Keratinocyte (primary cell): ENCODE results near the gene AGTRAP. TPM values are rescaled to one million over a fixed set of nuclear protein-coding genes. Genes with fewer than 3 reads are reported as not detected.

Experiments used
- DNase-seq: peaks from one replicate; pipeline ENCODE4 v3.0.0-alpha.2; 2011; ENCODE audit warnings: low read depth, missing footprints, low spot score
- FAIRE-seq: peaks from 2 replicates; lab custom pipeline; 2011; peaks lifted over from hg19 to GRCh38; lab: Jason Lieb, UNC
- H2AFZ ChIP-seq: 2 replicates; pipeline ENCODE4 v1.6.0; 2012; ENCODE audit warnings: low read length, control low read depth, inconsistent platforms; ENCODE audit not compliant: control insufficient read depth
- H3K27ac ChIP-seq: 2 replicates; pipeline ENCODE4 v1.5.1; 2011; ENCODE audit warnings: low read length; ENCODE audit not compliant: control insufficient read depth, insufficient read depth
- H3K27me3 ChIP-seq: 3 replicates; pipeline ENCODE4 v1.6.0; 2011; ENCODE audit warnings: low read length; ENCODE audit not compliant: control insufficient read depth, insufficient read depth; ENCODE audit errors: extremely low read depth
- H3K36me3 ChIP-seq, 2 experiments: 2 replicates in 1 of 2; 3 replicates in 1 of 2; pipeline ENCODE4 v1.5.1; 2011; ENCODE audit warnings: low read length in 2 of 2, mild to moderate bottlenecking in 1 of 2; ENCODE audit not compliant: control insufficient read depth in 2 of 2, insufficient read depth in 2 of 2; ENCODE audit errors: extremely low read depth in 1 of 2
- H3K4me1 ChIP-seq: 3 replicates; pipeline ENCODE4 v1.5.1; 2011; ENCODE audit warnings: low read length; ENCODE audit not compliant: control insufficient read depth, insufficient read depth; ENCODE audit errors: extremely low read depth
- H3K4me2 ChIP-seq: 3 replicates; pipeline ENCODE4 v1.6.0; 2011; ENCODE audit warnings: low read depth, low read length; ENCODE audit not compliant: control insufficient read depth, insufficient read depth; ENCODE audit errors: extremely low read depth
- H3K4me3 ChIP-seq, 3 experiments: fragments of 200-600 bp in 1 of 3; sonication (generic) in 1 of 3; 2 replicates in 2 of 3; 3 replicates in 1 of 3; pipeline ENCODE4 v1.5.1; 2011 to 2016; ENCODE audit warnings: low read length in 3 of 3, mild to moderate bottlenecking in 3 of 3, control low read depth in 2 of 3, inconsistent platforms in 1 of 3, low read depth in 1 of 3, mixed read lengths in 1 of 3, mixed run types in 1 of 3, moderate library complexity in 1 of 3; ENCODE audit not compliant: control insufficient read depth in 2 of 3, insufficient read depth in 2 of 3; ENCODE audit errors: extremely low read depth in 1 of 3
- H3K79me2 ChIP-seq: 2 replicates; pipeline ENCODE4 v1.6.0; 2012; ENCODE audit warnings: low read length; ENCODE audit not compliant: control insufficient read depth, insufficient read depth
- H3K9ac ChIP-seq: 3 replicates; pipeline ENCODE4 v1.6.0; 2011; ENCODE audit warnings: low read length; ENCODE audit not compliant: control insufficient read depth, insufficient read depth; ENCODE audit errors: extremely low read depth
- H3K9me1 ChIP-seq: 3 replicates; pipeline ENCODE4 v1.6.0; 2011; ENCODE audit warnings: low read length; ENCODE audit not compliant: control insufficient read depth, insufficient read depth; ENCODE audit errors: extremely low read depth
- H3K9me3 ChIP-seq: 2 replicates; pipeline ENCODE4 v1.5.1; 2012; ENCODE audit warnings: low read depth, low read length; ENCODE audit not compliant: control insufficient read depth
- H4K20me1 ChIP-seq: 3 replicates; pipeline ENCODE4 v1.6.0; 2011; ENCODE audit warnings: low read length; ENCODE audit not compliant: control insufficient read depth, insufficient read depth; ENCODE audit errors: extremely low read depth
- CTCF ChIP-seq, 3 experiments: IDR thresholded peaks in 1 of 3; conservative IDR thresholded peaks in 1 of 3; optimal IDR thresholded peaks in 1 of 3; 2 replicates in 2 of 3; 3 replicates in 1 of 3; pipeline versions ENCODE3 to v1.5.1; 2011; ENCODE audit warnings: low read length in 3 of 3, mild to moderate bottlenecking in 3 of 3, moderate library complexity in 2 of 3, control low read depth in 1 of 3, inconsistent platforms in 1 of 3; ENCODE audit not compliant: insufficient read depth in 2 of 3; ENCODE audit errors: extremely low read depth in 1 of 3
- EZH2 ChIP-seq: IDR thresholded peaks from one replicate; pipeline ENCODE4 v1.6.1; 2012; ENCODE audit warnings: inconsistent platforms, mild to moderate bottlenecking, low read length, moderate library complexity
- dilution Hi-C: fragments of 300-500 bp; cut with MboI; formaldehyde crosslinking; loops from one replicate; pipeline ENCODE4 v1.7.0; 2020; ENCODE audit warnings: low sequenced_read_pairs; ENCODE audit not compliant: extremely low pct_ligation_motif_present
- polyA minus RNA-seq, 3 experiments: library from RNA; depleted of rRNA, polyadenylated mRNA; stranded (reverse); fragments of >200 nt; gene quantifications; 1 replicate in 1 of 3; 2 replicates in 1 of 3; 3 replicates in 1 of 3; pipeline ENCODE4 v1.2.3, GENCODE V29; 2011
- polyA plus RNA-seq, 5 experiments: library from polyadenylated mRNA; depleted of rRNA in 3 of 5; stranded (reverse) in 3 of 5; stranded (forward) in 1 of 5; unstranded in 1 of 5; fragments of >200 nt; gene quantifications; 1 replicate in 1 of 5; 2 replicates in 3 of 5; 3 replicates in 1 of 5; pipeline versions ENCODE4 v1.2.1 to v1.2.3, GENCODE V29; 2011 to 2012; ENCODE audit warnings: missing spikeins in 2 of 5, low read depth in 1 of 5, low replicate concordance in 1 of 5

AGTRAP gene
- polyA plus RNA-seq (36.7 to 75.6 TPM (median 65.8 TPM) in 3 replicates), polyA minus RNA-seq (38.4 to 81.1 TPM (median 45.0 TPM) in 3 replicates)
- polyA plus RNA-seq (2011; ENCODE audit: low read depth) = 11.8 TPM
- 56.1 and 108 TPM in 2 replicates for polyA plus RNA-seq (2011; cell fraction: cytosol; rRNA removed)
- 61.3 and 86.5 TPM in 2 replicates for polyA plus RNA-seq (2011; cell fraction: nucleus; rRNA removed)
- 82.0 and 86.5 TPM in 2 replicates for polyA plus RNA-seq (2012; ENCODE audit: low replicate concordance)
- polyA minus RNA-seq (2011; cell fraction: cytosol; rRNA and poly(A)+ RNA removed) = 81.5 TPM
- polyA minus RNA-seq (2011; cell fraction: nucleus; rRNA and poly(A)+ RNA removed) = 34.2 and 35.3 TPM in 2 replicates

GRCh38 chr1:11735854-11736745 is at the start of gene AGTRAP:
Gene AGTRAP, plus strand, starts transcription at chr1:11736136. Its CDS starts 73 bp downstream, at chr1:11736209.
- H4K20me1 ChIP-seq = no peaks in the 10 kb centered on the region
- dilution Hi-C loops = no loop called here
- peaks cover 0 to 5% of the 10 kb centered on the region in 2 experiments for H3K36me3 ChIP-seq
- no peaks in the 10 kb centered on the region for H3K9me3 ChIP-seq
- H3K4me3 ChIP-seq = peak within 1 kb of the TSS; percentile 81 to 91 (median 86)
- TF ChIP-seq EZH2 = no peak
- TF ChIP-seq CTCF (optimal IDR thresholded peaks at IDR 0.05 in 1 of 3, IDR thresholded peaks at IDR 0.05 in 1 of 3, conservative IDR thresholded peaks at IDR 0.05 in 1 of 3; ENCODE audit: extremely low read depth in 1 of 3, insufficient read depth in 2 of 3, low read length in 3 of 3) = no peak
- peak within 1 kb of the TSS; percentile 98 for H3K27ac ChIP-seq
- H3K9ac ChIP-seq = peak within 1 kb of the TSS; percentile 94
- peak within 1 kb of the TSS; percentile 98 for H3K4me2 ChIP-seq
- no peaks in the 10 kb centered on the region for H3K27me3 ChIP-seq
- peaks cover 16% of the 10 kb centered on the region for H3K79me2 ChIP-seq
- FAIRE-seq = no peak
- H2AFZ ChIP-seq = peak within 1 kb of the TSS; percentile 93
- H3K9me1 ChIP-seq = peaks cover 3% of the 10 kb centered on the region
- DNase-seq = peak; percentile 52
- H3K4me1 ChIP-seq = peaks cover 43% of the 10 kb centered on the region

GRCh38 chr1:11688506-11688905 is 47.4 kb upstream of the AGTRAP start:
- DNase-seq (no peak), FAIRE-seq (no peak)
- Histone ChIP-seq H2AFZ (no peak overlapping the region), H3K9me3 (no peaks in the 10 kb centered on the region), H3K9ac (no peak overlapping the region), H3K9me1 (no peaks in the 10 kb centered on the region), H3K79me2 (no peaks in the 10 kb centered on the region), H3K4me1 (peaks cover 13% of the 10 kb centered on the region), H3K4me2 (no peak overlapping the region), H3K4me3 (no peak overlapping the region), H3K36me3 (no peaks in the 10 kb centered on the region), H4K20me1 (no peaks in the 10 kb centered on the region), H3K27me3 (peaks cover 54% of the 10 kb centered on the region), H3K27ac (no peak overlapping the region)
- TF ChIP-seq EZH2 (no peak), CTCF (optimal IDR thresholded peaks at IDR 0.05 in 1 of 3, IDR thresholded peaks at IDR 0.05 in 1 of 3, conservative IDR thresholded peaks at IDR 0.05 in 1 of 3; ENCODE audit: extremely low read depth in 1 of 3, insufficient read depth in 2 of 3, low read length in 3 of 3) (no peak)
- dilution Hi-C loops = no loop called here
